Psoas muscle (tissue), 8 donors: Measurements from ENCODE around the gene KLK8. TPM values are rescaled to one million over a fixed set of nuclear protein-coding genes. Genes with fewer than 3 reads are reported as not detected.

Experiments
- ATAC-seq, 4 donors: fragments of 200-7000 bp; cut with Tn5 transposase; one replicate each; pipeline ENCODE4 v1.9.1; 2020; ENCODE audit warnings: moderate library complexity in 3 of 4, mild to moderate bottlenecking in 2 of 4
- DNase-seq, 2 donors: peaks; one replicate each; pipeline ENCODE4 v3.0.0-alpha.2; 2020
- H3K27ac ChIP-seq: fragments of 200-600 bp; one replicate; pipeline ENCODE4 v1.8.0; 2022
- H3K27me3 ChIP-seq, 3 donors: fragments of 200-600 bp in 1 of 3; one replicate each; pipeline versions ENCODE4 v1.6.1 to v1.8.0; 2013 to 2022; ENCODE audit warnings: low read length in 2 of 3, mild to moderate bottlenecking in 2 of 3, moderate library complexity in 1 of 3; ENCODE audit not compliant: insufficient read depth in 3 of 3
- H3K36me3 ChIP-seq, 2 donors: fragments of 200-600 bp in 1 of 2; one replicate each; pipeline versions ENCODE4 v1.6.1 to v1.8.0; 2013 to 2022; ENCODE audit warnings: low read depth in 1 of 2, mild to moderate bottlenecking in 1 of 2, moderate library complexity in 1 of 2; ENCODE audit not compliant: insufficient read depth in 1 of 2
- H3K4me1 ChIP-seq: fragments of 200-600 bp; one replicate; pipeline ENCODE4 v1.8.0; 2022
- H3K4me3 ChIP-seq: fragments of 200-600 bp; one replicate; pipeline ENCODE4 v1.8.0; 2022; ENCODE audit warnings: mild to moderate bottlenecking
- H3K9me3 ChIP-seq: fragments of 200-600 bp; one replicate; pipeline ENCODE4 v1.8.0; 2022
- WGBS, 3 donors: extraction: QIAGEN DNeasy Blood & Tissue Kit; methylation state at CpG; one replicate each; pipeline versions ENCODE4 v1.1.6 to v1.1.7; 2013; 5-methylcytosine and 5-hydroxymethylcytosine counted together
- intact Hi-C, 2 donors: fragments of 100-400 bp; cut with DNase I; formaldehyde crosslinking; loops; one replicate each; pipeline versions ENCODE4 v1.11.0 to v1.14.2; 2022
- long read RNA-seq, 2 donors: library from polyadenylated mRNA; unstranded; transcript quantifications; one replicate each; pipeline ENCODE4 v2.0.0, GENCODE V29; 2021
- polyA plus RNA-seq, 3 donors: library from polyadenylated mRNA; stranded (reverse); fragments of 200-250 nt; gene quantifications; one replicate each; pipeline ENCODE4 v1.2.3, GENCODE V29; 2013
- total RNA-seq, 4 donors: library from RNA; stranded (reverse); fragmentation: NEBNext Ultra II Directional in 2 of 4; extraction: Animal tissue kit (Norgen Biotek cat#: 25700) in 2 of 4; gene quantifications; one replicate each; pipeline versions ENCODE4 v1.2.1 to v1.2.4, GENCODE V29; 2021 to 2023
- TF ChIP-seq, protein P1 (sequence below): fragments of 200-600 bp; IDR thresholded peaks from one replicate; pipeline ENCODE4 v1.8.0; 2022; ENCODE audit warnings: antibody characterized with exemption
- donor health status: healthy with polysubstance abuse.
- donor health status: DM: no; HTN: no; CAD: no; lungs with moderate emphysema.
- donor health status: Bipolar disorder and iron deficiency.
- donor health status: healthy.
- donor health status: DM: yes; HTN: yes; CAD: no.
- donor health status: DM: no; HTN: no; CAD: no.
- donor health status: DM: no; HTN: no; CAD: no.
- donor health status: DM: yes; HTN: yes; CAD: no.

Gene KLK8, protein sequence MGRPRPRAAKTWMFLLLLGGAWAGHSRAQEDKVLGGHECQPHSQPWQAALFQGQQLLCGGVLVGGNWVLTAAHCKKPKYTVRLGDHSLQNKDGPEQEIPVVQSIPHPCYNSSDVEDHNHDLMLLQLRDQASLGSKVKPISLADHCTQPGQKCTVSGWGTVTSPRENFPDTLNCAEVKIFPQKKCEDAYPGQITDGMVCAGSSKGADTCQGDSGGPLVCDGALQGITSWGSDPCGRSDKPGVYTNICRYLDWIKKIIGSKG
- total RNA-seq (not detected), polyA plus RNA-seq (under 1 TPM in 2 of 3 donors, not detected in 1; 0.09 to 0.76 TPM)
- long read RNA-seq, donor 1: 0 reads
- long read RNA-seq, donor 2: 0 reads

DNA sequence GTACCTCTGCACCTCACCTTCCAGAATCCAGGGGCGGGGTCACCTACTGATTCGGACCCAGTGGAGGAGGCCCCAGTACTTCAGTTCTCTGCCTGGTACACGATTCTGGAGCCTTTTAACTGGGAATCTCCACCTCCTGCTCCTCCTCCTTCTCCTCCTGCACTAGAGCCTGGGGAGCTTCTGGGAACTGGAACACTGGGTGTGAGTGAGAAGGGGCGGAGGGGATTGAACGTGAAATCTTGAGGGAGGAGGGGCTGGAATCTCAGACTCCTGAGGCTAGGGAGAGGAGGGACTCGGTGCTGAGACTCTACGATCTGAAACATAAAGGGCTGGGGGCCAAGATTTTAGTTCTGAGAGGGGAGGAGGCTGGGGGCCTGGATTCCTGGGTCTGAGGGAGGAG is at the start of gene KLK8:
Gene KLK8, minus strand, starts transcription at position 90 of the 400 bp plus-strand sequence. CDS start 437 bp downstream, outside the sequence.
- H3K27me3 ChIP-seq: peaks cover 0 to 12% (median 5%) of the 10 kb centered on the region in 3 donors
- H3K4me1 ChIP-seq: no peaks in the 10 kb centered on the region
- H3K4me3 ChIP-seq: no peak within 1 kb of the TSS
- H3K9me3 ChIP-seq: no peaks in the 10 kb centered on the region
- no peak for ATAC-seq
- intact Hi-C loops: no loop called here
- no peak for DNase-seq
- H3K27ac ChIP-seq: no peak within 1 kb of the TSS
- H3K36me3 ChIP-seq: no peaks in the 10 kb centered on the region
- TF ChIP-seq, protein P1, sequence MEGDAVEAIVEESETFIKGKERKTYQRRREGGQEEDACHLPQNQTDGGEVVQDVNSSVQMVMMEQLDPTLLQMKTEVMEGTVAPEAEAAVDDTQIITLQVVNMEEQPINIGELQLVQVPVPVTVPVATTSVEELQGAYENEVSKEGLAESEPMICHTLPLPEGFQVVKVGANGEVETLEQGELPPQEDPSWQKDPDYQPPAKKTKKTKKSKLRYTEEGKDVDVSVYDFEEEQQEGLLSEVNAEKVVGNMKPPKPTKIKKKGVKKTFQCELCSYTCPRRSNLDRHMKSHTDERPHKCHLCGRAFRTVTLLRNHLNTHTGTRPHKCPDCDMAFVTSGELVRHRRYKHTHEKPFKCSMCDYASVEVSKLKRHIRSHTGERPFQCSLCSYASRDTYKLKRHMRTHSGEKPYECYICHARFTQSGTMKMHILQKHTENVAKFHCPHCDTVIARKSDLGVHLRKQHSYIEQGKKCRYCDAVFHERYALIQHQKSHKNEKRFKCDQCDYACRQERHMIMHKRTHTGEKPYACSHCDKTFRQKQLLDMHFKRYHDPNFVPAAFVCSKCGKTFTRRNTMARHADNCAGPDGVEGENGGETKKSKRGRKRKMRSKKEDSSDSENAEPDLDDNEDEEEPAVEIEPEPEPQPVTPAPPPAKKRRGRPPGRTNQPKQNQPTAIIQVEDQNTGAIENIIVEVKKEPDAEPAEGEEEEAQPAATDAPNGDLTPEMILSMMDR: no peak
- 16 to 26% (median 26%) methylated on average over 7 of the region's 7 CpGs for WGBS, 3 donors

DNA sequence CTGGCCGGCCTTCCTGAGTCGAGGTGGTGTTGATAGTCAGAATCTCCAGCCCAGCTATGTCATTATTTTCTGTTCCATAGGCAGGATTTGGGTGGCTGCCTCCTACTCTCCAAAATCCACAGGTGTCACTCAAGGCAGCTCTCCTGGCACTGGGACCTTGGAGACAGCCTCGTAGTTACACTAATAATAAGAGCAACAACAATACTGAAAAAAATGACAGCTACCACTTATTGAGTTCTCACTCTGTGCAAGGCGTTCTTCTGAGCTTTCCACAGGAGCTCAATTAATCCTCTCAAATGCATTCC is 45.6 kb upstream of the KLK8 start:
- H3K27ac ChIP-seq: no peak overlapping the region
- H3K36me3 ChIP-seq: no peaks in the 10 kb centered on the region
- H3K9me3 ChIP-seq: no peaks in the 10 kb centered on the region
- TF ChIP-seq, protein P1: no peak
- H3K4me1 ChIP-seq: no peaks in the 10 kb centered on the region
- peaks cover 0 to 1% (median 0%) of the 10 kb centered on the region in 3 donors for H3K27me3 ChIP-seq
- DNase-seq (no peak), ATAC-seq (no peak)
- intact Hi-C loops: no loop called here
- no peak overlapping the region for H3K4me3 ChIP-seq
- 0 to 5% (median 1%) methylated on average over 4 of the region's 4 CpGs for WGBS, 3 donors

DNA sequence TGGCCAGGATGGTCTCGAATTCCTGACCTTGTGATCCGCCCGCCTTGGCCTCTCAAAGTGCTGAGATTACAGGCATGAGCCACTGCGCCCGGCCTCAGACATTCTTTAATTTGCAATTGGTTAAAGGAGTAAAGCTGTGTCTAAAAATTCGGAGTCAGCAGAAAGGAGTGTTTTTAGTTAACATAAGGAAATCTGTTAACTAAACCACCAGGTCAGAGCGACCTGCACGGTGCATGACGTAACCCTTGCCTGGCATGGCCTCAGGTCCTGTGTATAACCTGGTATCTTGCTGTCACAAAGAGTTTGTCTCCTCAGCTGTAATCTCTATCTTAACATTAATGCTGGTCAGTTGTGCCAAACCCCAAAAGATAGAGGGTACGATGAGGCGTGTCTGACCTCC is 42.9 kb upstream of the KLK8 start:
- DNase-seq (no peak), ATAC-seq (no peak)
- peaks cover 0 to 1% (median 0%) of the 10 kb centered on the region in 3 donors for H3K27me3 ChIP-seq
- 73 to 83% (median 73%) methylated on average over 11 of the region's 11 CpGs for WGBS, 3 donors
- intact Hi-C loops: no loop called here
- no peak overlapping the region for H3K27ac ChIP-seq
- no peaks in the 10 kb centered on the region for H3K9me3 ChIP-seq
- TF ChIP-seq, protein P1: no peak
- H3K36me3 ChIP-seq: no peaks in the 10 kb centered on the region
- H3K4me1 ChIP-seq: no peaks in the 10 kb centered on the region
- H3K4me3 ChIP-seq: no peak overlapping the region

DNA sequence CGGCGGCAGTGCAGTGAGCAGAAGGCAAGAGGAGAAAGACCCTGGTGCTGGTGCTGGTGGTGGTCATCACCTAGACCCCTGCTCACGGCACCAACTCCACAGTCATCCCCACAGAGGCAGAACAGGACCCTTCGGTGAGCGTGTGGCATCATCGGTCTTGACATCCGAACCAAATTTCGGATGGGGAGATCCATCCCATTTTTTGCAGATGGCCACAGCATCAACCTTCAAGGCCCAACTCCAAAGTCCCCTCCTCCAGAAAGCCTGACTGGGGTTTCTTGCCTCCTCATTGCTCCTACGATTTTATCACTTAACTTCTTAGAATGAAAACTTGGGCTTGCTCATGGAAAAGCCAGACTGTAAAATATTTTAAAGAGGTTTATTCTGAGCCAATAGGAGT is 42.1 kb upstream of the KLK8 start:
- no peaks in the 10 kb centered on the region for H3K4me1 ChIP-seq
- intact Hi-C loops: no loop called here
- no peaks in the 10 kb centered on the region for H3K9me3 ChIP-seq
- H3K27me3 ChIP-seq: peaks cover 0 to 1% (median 0%) of the 10 kb centered on the region in 3 donors
- no peak for DNase-seq
- H3K4me3 ChIP-seq: no peak overlapping the region
- no peaks in the 10 kb centered on the region for H3K36me3 ChIP-seq
- ATAC-seq: no peak
- H3K27ac ChIP-seq: no peak overlapping the region
- TF ChIP-seq, protein P1: no peak
- WGBS, 3 donors: 76 to 84% (median 78%) methylated on average over 9 of the region's 9 CpGs

DNA sequence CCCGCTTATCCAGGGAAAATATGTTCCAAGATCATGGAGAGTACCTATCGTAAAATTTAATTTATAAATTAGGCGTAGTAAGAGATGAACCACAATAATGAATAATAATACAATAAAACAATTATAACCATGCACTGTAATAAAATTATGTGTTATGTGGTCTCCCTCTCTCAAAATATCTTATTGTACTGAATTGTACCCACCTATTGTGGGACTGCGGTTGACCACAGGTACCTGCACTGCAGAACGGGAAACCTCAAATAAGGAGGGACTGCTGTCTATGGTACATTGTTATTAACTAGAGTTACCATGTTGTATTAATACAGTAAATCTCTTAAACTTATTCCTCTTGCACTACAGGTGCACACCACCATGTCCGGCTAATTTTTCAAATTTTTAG is 38.7 kb upstream of the KLK8 start:
- WGBS, 3 donors: 89 to 93% (median 90%) methylated on average over 6 of the region's 6 CpGs
- intact Hi-C loops: no loop called here
- Histone ChIP-seq H3K9me3 (no peaks in the 10 kb centered on the region), H3K36me3 (no peaks in the 10 kb centered on the region), H3K27ac (no peak overlapping the region), H3K4me3 (no peak overlapping the region), H3K4me1 (no peaks in the 10 kb centered on the region), H3K27me3 (no peaks in the 10 kb centered on the region)
- DNase-seq (no peak), ATAC-seq (no peak)
- TF ChIP-seq, protein P1: no peak
